Measurements from ENCODE around the gene KLF11.

DNA sequence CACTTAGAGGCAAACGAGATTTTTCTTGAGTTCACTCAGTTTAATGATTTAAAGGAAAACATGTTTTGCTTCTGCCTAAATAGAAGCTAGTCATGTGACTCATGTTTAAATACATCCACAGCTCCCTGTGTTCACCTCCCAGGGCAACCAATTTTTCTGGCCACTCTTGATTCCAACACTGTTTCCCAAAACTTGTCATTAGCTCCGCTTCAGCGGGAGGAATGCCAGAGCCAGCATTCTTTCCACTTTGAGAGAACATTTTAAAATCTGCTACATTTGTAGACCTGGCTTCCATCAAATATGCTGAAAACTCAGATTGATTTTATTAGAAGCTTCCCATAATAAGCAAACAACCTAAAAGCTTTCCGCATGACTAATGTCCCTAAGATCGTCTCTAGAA lies 39.7 kb downstream of the KLF11 start:
- TF ChIP-seq CTCF (conservative IDR thresholded peaks at IDR 0.05; ENCODE audit: low read length), result no peak
- no peak for TF ChIP-seq EZH2phosphoT487 (IDR thresholded peaks at IDR 0.05; ENCODE audit: borderline replicate concordance)

Data from Loucy (cell line).